Medulla oblongata (tissue), 1 donor: ENCODE data around the gene PTK6.
"Not testable (repeated sequence)": the region's sequence is repeated elsewhere in the genome, so short reads cannot be mapped to it uniquely, and the experiment has no call there.

Experiments used
- DNase-seq: peaks from one replicate; pipeline ENCODE4 v3.0.0-alpha.2; 2015; ENCODE audit errors: extremely low spot score

The PTK6 gene

DNA sequence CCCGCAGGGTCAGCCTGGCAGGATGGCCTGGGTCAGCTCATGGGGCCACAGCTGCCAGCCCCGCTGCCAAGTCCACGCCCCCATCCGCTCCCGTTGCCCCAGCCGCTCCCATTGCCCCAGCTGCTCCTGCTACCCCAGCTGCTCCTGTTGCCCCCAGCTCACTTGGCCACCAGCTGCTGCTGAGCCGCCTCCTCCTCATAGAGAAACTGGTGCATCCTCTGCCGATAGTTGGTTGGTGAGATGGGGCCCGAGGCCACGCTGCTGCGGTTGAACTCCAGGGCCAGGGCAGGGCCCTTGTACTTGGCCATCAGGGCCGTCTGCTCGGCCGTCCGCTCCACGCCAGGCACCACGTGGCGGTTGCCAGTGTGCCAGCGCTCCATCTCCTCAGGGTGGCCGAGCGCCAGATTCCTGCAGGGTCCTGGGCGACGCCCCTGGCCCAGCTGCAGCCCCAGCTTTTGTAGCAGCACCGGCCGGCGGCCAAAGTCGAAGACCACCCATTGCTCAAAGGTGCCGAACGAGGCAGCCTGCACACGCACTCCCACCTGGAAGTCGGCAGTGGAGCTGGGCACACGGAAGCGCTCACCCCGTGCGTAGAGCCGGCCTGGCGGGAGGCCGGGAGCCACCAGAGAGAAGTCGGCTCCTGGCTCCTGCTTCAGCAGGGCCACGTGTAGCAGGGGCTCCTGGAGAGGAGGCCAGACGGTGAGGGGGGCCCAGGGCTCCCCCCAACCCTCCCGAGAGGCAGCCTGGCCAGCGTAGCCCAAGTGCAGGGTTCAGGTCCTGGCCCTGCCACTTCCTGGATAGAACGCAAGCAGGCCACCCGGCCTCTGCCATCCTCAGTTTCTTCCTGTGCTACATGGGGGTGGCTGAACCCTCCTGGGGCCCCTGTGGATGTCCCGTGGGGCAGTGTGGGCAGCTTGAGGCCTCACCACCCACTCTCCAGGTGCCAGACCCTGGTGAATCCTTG lies 32.1 kb upstream of the PTK6 start:
- DNase-seq: no peak

DNA sequence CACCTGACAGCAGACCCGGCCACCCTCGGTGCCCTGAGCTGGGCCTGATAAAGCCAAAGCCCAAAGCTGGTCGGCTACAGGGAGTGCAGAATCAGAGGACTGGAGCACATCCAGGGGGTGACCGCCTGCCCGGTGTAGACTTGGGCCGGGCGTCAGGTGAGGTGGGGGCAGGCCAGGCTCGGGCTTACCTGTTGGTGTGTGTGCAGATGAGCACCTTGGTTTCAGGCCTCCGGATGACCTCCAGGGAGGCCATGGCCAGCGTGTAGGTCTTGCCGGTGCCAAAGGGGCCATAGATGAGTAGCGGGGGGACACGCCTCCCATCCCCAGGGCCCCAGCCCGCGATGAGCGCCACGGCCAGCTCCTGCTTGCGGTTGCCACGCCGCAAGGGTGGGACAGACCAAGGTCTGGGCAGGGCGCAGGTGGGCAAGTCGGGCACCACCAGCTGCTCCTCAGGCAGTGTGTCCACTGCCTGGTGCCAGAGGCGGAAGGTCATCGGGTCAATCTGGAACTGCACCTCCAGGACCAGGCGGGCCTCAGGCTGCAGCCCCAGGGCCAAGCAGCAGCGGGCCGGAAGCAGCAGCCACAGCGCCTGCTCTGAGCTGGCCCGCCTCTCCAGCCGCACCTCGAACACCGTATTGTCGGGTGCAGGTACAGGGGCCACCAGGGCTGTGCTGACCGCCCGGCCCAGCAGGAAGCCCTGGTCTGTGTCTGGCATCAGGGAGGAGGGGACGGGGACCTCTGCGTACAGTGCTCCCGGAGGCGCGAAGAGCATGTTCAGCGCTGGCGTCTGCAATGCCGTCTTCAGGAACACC lies 31.2 kb upstream of the PTK6 start:
- DNase-seq: no peak

DNA sequence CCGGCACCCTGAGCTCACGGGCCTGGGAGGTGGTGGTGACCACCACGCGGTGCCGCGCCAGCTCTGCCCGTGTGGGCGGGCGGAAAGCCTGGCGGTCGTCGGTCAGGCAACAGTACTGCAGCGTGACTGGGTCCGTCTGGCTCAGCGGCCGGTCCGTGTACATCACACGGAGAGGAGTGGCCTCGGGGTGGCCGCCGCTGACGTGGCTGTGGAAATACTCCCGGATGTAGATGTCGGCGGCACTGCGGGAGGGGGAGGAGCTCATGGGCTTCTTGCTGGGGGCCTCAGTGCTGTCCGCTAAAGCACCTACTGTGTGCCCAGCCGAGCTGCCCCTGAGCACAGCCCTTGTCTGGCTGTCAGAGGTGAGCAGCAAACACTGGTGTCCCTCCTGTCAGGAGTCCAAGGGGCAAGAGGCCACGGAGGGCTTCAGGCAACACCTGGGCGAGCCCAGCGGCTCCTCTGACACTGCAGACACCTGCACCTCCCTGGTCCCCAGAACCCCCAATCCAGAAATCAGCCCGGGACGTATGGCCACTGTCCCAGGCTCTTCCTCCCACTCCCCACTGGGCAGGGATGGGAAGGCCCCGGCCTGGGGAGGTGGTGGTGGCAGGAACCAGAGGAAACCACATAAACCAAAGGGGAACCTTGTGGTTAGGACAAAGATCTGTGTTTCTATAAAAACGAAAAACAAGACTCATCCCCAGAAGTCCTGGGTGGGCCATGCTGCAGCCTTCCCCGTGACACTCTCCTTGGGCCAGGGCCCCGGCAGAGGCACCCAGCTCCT lies 30.4 kb upstream of the PTK6 start:
- DNase-seq: peak; percentile 71

DNA sequence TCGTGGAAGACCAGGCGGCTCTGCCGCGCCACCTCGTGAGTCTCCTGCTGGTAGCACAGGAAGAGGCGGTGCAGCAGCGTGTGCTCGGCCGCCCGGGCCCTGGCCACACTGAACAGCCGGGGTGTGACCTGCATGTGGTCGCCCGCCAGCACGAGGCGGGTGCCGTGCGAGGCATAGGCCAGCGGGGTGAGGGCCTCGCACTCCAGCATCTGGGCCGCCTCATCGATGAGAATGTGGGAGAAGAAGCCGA lies 29.9 kb upstream of the PTK6 start:
- no peak for DNase-seq

DNA sequence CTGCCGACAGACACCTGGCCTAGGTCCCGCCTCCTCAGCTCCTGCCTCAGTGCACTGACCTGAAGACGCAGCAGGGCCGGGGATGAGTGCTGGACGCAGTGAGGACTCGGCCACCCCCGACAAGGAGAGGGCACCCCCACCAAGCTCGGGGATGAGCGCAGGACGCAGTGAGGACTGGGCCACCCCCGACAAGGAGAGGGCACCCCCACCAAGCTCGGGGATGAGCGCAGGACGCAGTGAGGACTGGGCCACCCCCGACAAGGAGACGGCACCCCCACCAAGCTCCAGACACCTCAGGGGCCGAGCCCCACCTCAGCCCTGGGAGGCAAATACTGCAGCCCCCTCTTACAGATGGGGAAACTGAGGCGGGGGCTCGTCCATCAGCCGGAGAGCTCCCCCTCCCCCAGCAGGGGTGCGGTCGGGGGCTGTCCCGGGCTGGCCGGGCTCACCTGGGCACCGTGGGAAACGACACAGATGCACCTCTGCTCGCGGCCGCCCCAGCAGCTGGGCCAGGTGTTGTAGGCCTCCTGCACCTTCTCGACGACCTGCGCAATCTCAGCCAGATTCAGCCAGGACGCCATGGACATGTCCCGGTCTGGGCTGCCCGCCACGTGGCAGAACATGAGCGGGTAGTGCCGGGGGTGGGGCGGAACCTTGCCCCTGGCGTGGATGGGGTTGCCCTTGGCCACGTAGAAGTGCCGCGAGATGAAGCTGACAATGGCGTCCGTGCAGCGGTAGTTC lies 29.4 kb upstream of the PTK6 start:
- no peak for DNase-seq

DNA sequence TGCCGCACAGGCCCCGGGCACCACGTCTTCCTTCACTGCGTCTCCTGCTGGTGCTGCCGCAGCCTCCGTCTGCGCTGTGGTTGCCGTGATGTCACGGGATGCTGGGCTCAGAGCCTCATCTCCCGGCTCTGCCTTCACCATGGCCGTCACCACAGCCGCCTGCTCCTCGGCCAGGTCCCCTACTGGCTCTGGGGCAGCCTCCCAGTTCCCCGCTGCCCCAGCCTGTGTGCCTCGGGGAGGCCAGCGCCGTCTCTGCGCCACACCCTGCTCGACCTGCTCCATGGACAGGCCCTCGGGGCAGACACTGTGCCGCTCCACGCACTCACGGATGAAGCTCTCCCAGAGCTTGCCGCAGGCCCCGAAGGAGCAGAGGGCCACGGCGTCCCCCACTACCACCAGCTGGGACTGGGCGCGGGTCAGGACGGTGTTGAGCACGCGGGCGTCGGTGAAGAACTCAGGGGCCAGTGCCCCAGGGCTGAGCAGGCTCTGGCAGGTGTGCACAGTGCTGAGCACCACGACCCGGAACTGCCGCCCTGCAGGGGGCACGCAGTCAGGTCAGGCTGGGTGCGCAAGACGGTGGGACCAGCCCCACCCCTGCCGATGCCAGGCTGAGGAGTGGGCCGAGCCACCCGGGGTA lies 28.6 kb upstream of the PTK6 start:
- DNase-seq: no peak

DNA sequence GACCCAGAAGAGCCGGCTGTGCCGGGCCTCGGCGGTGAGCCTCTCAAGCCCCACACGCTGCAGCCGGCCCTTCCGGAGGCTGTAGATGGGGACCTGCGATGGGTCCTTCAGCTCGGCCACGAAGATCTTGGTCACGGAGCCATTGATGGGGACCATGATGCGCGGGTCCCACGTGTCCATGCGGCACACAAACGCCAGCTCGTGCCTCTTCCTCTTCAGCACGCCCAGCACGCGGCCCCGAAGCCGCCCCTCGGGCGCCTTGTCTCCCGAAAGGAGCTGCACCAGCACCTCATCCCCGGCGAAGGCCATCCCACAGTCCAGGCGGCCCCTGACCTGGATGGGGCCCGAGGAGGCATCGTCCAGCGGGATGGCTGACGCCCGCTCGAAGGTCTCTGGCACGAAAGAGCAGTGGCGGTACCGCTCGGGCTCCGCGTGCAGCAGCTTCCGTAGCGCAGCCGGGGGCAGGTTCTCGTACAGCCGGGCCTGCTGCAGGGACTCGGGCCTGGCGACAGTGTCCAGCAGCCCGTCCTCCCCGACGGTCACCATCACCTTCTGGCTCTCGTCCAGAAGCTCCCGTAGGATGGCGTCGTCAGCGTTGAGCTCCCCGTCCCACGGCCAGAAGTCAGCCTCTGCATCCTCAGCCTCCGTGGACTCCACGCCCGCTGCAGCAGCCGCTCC lies 28.0 kb upstream of the PTK6 start:
- no peak for DNase-seq

DNA sequence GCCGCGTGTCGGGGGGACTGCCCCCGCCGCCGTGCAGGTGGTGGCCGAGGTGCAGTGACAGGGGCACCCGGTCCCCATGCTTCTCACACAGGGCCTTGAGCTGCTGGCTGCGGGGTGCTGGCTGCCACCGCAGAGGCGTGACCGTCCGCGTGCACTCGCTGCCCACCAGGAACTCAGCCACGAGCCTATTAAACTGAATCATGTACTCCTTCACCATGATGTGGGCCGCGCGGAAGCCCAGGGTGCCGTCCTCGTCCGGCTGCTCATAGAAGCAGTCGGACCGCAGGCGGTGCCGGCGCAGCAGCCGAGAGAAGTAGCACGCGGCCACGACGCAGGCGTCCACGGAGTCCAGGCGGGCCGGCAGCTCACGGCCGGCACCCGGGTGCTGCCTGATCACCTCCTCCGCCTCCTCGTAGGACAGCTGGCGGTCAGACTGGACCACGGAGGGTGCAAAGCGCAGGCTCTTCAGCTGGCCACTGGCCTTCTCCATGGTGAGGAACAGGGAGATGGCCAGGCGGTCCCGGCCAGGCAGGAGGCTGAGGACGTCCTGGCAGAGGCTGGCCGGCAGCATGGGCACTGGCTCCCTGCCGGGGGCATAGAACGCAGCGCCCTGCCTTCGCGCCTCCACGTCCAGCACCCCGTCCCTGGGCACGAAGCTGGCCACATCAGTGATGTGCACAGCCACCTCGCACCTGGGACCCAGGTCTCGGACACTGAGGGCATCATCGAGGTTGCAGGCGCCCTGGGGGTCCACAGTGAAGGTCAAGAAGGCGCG lies 27.0 kb upstream of the PTK6 start:
- no peak for DNase-seq

DNA sequence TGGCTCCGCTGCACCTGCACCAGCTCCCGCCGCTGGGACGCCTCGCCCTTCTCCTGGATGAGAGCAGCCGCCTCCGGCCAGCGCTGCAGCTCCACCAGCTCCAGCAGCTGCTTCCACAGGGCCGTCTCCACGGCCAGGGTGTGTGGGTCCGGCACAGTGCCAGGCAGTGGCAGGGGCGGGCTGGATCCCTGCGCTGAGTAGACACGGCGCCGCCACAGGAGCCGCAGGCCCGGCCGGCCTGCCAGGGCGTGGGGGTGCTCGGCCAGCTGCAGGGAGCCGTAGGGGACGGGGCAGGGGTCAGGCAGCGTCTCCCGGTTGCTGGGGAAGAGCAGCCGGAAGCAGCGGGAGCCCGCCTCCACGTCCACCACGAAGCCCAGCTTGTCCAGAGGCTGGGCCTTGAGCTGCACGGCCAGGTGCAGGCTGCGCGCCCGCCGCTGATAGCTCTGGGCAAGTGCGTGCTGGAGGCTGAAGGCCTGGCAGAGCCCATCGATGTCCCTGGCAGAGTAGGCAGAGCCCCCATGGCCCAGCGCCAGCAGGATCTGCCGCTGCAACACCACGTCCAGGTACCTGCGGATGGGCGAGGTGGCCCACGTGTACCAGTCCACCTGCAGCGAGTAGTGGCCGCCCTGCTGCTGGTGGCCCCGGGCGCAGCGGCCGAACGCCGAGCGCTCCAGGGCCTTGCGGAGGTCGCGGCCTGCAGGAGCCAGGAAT lies 26.2 kb upstream of the PTK6 start:
- DNase-seq: no peak

DNA sequence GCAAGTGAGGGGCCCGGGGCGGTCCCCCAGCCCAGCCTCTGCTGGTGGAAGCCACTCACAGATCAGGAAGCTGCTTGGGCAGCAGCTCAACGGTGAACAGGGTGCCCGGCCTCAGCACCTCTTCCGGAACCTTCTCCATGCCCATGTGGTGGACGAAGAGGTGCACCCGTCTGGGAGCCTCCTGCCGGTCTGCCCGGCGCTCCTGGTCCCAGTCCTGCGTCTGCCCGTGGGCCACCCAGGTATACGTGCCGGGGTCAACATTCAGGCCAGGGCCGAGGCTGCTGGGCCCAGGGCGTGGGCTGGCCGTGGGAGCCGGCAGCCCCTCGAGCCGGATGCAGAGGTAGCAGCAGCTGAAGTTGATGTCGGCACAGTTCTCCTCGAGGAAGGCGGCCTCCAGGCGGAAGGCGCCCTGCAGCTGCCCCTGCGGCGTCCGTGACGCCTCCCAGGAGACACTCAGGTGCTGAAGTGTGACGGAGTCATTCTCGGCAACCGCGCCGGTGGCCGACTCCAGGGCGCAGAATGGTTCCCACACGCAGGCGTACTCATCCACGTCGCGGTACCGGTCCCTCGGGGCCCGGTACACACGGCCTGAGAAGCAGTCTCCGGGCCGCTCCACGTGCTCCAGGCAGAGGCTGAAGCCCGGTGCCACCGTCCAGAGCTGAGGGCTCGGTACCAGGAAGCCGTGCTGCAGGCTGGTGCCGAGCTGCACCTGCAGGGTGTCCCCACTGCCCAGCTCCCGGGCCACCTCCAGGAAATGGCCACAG lies 25.5 kb upstream of the PTK6 start:
- DNase-seq: no peak

DNA sequence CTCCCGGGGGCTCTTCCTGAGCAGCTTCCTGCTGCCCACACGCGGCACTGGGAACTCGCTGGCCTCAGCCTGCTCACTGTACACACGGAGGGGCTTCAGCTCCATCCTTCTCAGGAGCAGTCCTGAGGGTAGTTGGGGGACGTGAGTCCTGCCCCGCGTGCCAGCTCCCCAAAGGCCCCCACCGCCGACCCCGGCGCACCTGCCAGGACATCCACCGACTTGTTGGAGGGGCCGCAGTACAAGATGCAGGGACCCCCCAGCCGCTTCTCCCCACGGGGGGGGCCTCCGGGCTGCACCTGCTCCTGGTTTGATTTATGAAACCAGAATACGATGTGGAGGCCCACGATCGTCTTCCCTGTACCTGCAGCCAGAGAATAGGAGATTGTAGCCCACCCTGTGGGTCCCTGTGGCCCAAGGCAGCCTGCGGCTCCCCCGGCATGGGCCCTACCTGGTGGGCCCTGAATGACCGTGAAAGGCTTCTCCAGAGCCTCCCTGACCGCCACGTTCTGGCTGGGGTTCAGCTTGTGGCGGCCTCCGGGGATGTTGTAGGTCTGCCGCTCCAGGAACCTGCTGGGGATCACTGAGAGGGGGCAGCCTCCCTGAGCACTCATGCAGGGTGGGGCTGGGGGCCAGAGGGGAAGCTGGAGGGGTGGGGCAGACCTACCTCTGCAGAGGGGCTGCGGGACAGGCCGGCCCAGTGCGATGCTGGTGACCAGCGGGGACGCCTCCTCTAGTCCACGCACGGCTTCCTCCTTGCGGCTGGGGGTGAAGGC lies 24.6 kb upstream of the PTK6 start:
- no peak for DNase-seq

DNA sequence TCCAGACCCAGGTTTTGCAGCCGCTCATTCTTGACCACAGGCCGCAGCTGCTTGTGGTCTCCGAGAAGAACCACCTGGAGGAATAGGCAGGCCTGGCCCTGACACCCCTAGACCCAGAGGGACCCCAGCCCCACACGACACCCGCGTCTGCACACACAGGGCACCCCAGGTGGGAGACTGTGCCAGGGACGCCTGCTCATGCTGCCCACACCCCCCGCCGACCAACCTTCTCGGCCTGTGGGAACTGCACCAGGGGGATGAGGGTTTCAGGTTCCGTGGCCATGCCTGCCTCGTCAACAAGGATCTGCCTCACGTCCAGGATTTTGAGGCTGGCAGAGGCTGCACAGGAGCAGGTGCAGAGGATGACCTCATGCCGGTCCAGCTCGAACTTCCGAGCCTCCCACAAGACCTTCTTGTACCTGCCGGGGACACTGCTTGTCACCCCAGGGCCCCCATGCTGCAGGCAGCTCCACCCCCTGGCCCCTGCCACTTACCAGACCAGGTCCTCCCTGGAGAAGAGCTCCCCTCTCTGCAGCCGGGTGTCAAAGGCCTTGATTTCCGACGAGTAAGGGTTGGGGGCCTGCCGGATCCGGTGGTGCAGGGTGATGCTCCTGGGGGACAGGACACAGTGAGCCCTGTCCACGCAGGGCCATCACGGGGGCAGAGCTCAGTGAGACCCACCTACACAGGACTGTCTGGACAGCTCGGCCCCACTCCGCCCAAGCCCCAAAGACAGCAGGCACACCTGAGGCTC lies 23.9 kb upstream of the PTK6 start:
- DNase-seq: no peak

DNA sequence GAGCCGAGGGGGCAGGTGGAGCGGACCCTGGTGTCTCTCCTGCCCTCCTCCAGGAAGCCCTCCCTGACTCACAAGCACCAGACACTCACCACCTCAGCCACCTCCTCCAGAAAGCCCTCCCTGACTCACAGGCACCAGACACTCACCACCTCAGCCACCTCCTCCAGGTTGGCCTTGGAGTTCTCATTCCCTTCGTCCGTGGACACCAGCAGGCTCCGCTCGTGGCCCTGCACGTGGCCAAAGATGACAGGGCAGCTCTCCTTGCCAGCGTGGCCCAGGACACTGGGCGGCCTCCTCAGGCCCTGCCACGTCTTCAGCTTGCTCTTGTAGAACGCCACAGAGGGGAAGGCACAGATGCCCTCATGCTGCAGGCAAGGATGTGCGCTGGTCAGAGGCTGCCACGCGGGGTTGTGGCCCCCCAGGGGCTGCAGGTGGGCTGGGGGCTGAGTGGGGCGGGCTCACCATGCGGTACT lies 23.2 kb upstream of the PTK6 start:
- DNase-seq: no peak

DNA sequence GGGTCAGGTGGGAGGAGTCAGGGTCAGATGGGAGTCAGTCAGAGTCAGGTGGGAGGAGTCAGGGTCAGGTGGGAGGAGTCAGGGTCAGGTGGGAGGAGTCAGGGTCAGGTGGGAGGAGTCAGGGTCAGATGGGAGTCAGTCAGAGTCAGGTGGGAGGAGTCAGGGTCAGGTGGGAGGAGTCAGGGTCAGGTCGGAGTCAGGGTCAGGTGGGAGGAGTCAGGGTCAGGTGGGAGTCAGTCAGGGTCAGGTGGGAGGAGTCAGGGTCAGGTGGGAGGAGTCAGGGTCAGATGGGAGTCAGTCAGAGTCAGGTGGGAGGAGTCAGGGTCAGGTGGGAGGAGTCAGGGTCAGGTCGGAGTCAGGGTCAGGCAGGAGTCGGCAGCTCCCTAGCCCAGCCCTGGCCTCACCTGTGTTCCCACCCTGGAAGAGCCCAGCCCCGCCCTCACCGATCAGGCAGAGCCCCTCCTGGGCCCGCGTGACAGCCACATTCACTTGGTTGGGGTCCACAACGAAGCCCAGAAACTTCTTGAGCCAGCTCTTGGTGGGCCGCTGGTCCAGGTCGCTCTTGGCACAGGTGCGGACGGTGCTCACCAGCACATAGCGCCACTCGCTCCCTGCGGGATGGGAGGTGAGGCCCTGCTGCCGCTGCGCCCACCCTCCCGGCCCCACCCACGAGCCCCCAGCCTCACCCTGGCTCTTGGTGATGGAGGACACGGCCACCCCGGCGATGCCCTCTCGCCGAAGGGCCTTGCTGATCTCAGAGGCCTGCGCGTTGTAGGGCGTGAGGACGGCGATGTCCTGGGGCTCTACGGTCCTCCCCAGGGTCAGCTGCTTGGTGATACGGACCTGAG lies 22.5 kb upstream of the PTK6 start:
- not testable (repeated sequence) for DNase-seq

DNA sequence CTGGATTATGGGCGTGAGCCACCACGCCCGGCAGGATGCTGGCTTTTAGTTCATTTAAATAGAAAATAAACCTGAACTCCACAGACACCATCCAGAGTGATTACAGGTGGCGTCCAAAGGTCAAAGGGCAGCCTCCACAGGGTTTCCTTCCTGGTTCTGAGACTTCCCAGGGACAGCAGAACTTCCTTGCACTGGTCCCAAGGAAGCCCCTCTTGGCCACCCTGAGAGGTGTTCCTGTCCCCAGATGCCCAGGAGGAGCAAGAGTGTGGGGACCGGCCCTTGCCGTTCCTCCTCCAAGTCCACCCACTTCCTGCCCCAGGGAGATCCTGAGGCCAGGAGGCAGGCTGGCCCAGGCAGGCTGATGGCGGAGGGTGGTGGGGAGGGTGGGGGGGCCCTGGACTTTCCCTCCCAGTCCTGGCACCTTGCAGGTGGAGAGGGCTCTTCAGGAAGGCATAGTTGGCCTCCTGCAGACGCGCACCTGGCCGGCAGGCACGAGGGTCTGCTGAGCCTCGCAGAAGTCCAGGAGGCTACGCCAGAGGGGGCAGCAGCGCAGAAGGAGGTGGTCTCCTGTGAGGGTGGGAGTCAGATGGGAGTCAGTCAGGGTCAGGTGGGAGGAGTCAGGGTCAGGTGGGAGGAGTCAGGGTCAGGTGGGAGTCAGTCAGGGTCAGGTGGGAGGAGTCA lies 21.8 kb upstream of the PTK6 start:
- DNase-seq: no peak
